RWPE2 (cell line): ENCODE data around the gene CDHR3.

Experiments used
- ATAC-seq: fragments of 200-7000 bp; cut with Tn5 transposase; 3 replicates; pipeline ENCODE4 v1.9.1; 2021; ENCODE audit warnings: low read depth
- DNase-seq: peaks from one replicate; pipeline ENCODE4 v3.0.0-alpha.2; 2020; ENCODE audit warnings: low spot score
- H3K27ac ChIP-seq: fragments of 450-650 bp; 2 replicates; pipeline ENCODE4 v1.5.1; 2017; ENCODE audit warnings: mild to moderate bottlenecking; ENCODE audit not compliant: poor library complexity, severe bottlenecking
- H3K27me3 ChIP-seq: fragments of 250-450 bp; sonication (Bioruptor Pico); 2 replicates; pipeline ENCODE4 v1.5.1; 2021; ENCODE audit warnings: mild to moderate bottlenecking, moderate library complexity; ENCODE audit not compliant: insufficient read depth, poor library complexity, severe bottlenecking
- H3K36me3 ChIP-seq: fragments of 250-450 bp; sonication (Bioruptor Pico); 2 replicates; pipeline ENCODE4 v1.5.1; 2020; ENCODE audit warnings: low read depth, mild to moderate bottlenecking, moderate library complexity
- H3K4me1 ChIP-seq: fragments of 250-450 bp; sonication (Bioruptor Pico); 2 replicates; pipeline ENCODE4 v1.5.1; 2021; ENCODE audit warnings: mild to moderate bottlenecking, moderate library complexity; ENCODE audit not compliant: insufficient read depth, poor library complexity, severe bottlenecking
- H3K4me3 ChIP-seq: fragments of 250-450 bp; sonication (Bioruptor Pico); 2 replicates; pipeline ENCODE4 v1.5.1; 2021; ENCODE audit warnings: mild to moderate bottlenecking, moderate library complexity; ENCODE audit not compliant: severe bottlenecking
- H3K9me3 ChIP-seq: fragments of 250-450 bp; sonication (Bioruptor Pico); 2 replicates; pipeline ENCODE4 v1.5.1; 2021; ENCODE audit warnings: mild to moderate bottlenecking, moderate library complexity; ENCODE audit not compliant: severe bottlenecking
- TF ChIP-seq, protein P1 (sequence below): fragments of 450-650 bp; IDR thresholded peaks from one replicate; pipeline ENCODE4 v1.5.1; 2017; ENCODE audit warnings: mild to moderate bottlenecking, moderate library complexity; ENCODE audit not compliant: poor library complexity, severe bottlenecking

CDHR3 gene

DNA sequence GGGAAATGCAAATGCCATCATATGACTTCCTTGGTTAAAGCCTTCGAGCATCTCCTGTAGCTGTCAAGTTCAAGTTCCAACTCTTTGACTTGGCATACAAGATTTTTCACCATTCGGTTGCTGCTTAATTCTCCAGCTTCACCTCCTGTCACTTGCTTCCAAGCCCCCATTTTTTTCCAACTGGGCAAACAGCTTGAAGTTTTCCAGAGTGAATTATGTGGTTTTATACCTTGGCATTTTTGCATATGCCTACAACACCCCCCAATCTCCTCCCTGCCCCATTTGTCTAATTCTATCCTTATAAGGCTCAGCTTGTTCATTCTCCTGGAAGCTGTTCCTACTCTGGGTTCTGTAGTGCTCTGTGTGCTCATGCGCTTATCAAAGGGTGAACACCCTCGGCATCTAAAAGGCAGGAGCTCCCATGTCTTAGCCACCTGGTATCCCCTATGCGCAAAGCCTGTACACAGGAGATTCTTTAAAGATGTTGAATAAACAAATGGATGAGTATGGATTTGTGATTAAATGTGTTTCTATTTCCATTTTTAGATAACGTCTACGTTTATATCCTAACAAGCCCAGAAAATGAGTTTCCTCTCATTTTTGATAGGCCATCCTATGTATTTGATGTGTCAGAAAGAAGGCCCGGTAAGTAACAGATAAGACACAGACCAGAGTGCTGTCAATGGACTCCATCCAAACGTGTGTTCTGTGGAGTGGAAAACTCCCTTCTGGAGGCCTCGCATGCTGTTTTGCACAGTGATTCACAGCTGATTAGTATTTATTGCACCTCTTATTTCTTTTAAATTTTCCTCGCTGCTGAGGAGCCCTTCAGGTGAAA, 52.5 kb downstream of the CDHR3 start:
- ATAC-seq: no peak
- Histone ChIP-seq H3K4me3 (no peak overlapping the region), H3K27me3 (no peaks in the 10 kb centered on the region), H3K27ac (no peak overlapping the region), H3K9me3 (no peaks in the 10 kb centered on the region), H3K4me1 (no peaks in the 10 kb centered on the region), H3K36me3 (no peaks in the 10 kb centered on the region)
- TF ChIP-seq, protein P1, sequence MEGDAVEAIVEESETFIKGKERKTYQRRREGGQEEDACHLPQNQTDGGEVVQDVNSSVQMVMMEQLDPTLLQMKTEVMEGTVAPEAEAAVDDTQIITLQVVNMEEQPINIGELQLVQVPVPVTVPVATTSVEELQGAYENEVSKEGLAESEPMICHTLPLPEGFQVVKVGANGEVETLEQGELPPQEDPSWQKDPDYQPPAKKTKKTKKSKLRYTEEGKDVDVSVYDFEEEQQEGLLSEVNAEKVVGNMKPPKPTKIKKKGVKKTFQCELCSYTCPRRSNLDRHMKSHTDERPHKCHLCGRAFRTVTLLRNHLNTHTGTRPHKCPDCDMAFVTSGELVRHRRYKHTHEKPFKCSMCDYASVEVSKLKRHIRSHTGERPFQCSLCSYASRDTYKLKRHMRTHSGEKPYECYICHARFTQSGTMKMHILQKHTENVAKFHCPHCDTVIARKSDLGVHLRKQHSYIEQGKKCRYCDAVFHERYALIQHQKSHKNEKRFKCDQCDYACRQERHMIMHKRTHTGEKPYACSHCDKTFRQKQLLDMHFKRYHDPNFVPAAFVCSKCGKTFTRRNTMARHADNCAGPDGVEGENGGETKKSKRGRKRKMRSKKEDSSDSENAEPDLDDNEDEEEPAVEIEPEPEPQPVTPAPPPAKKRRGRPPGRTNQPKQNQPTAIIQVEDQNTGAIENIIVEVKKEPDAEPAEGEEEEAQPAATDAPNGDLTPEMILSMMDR: no peak
- DNase-seq: no peak

DNA sequence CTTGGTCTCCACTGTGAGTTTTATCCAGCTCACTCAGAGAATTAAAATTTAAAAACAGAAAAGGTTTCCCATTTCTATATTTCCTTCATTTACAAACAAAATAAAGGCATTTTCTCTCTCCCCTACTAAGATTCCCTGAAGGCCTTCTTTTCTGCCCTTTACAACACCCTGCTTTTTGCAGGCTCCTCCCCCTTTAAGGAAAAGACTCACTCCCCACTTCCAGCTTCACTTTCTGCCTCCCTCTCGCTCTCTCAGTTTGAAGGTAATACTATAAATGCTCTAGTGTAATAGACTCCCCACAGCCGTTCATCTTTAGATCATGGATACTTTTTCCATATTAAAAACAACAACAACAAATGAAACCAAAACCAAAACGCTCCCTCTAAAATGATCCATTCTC, 53.3 kb downstream of the CDHR3 start:
- TF ChIP-seq, protein P1: no peak
- DNase-seq (no peak), ATAC-seq (no peak)

DNA sequence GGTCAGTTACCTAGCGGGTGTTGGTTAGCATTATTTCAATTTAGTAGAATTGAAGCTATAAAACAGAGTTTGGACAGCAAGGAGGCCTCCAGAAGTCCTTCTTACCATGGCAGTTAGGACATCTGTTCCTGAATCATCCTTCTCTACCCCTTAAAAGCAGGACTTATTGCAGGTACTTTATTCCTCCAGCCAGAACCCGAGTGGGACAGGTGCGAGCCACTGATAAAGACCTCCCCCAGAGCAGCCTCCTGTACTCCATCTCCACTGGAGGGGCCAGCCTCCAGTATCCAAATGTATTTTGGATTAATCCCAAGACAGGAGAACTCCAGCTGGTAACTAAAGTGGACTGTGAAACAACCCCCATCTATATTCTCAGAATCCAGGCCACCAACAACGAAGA, 54.6 kb downstream of the CDHR3 start:
- ATAC-seq (no peak), DNase-seq (no peak)
- TF ChIP-seq, protein P1: no peak
- no peak overlapping the region for H3K4me3 ChIP-seq
- no peaks in the 10 kb centered on the region for H3K36me3 ChIP-seq
- H3K9me3 ChIP-seq: no peaks in the 10 kb centered on the region
- no peak overlapping the region for H3K27ac ChIP-seq
- H3K4me1 ChIP-seq: no peaks in the 10 kb centered on the region
- no peaks in the 10 kb centered on the region for H3K27me3 ChIP-seq

More for the DNA sequence above, 53.3 kb downstream of the CDHR3 start:
- H3K4me1 ChIP-seq: no peaks in the 10 kb centered on the region
- no peaks in the 10 kb centered on the region for H3K27me3 ChIP-seq
- H3K9me3 ChIP-seq: no peaks in the 10 kb centered on the region
- H3K36me3 ChIP-seq: no peaks in the 10 kb centered on the region
- H3K27ac ChIP-seq: no peak overlapping the region
- no peak overlapping the region for H3K4me3 ChIP-seq

- Histone ChIP-seq H3K4me3 (no peak overlapping the region), H3K27ac (no peak overlapping the region), H3K36me3 (no peaks in the 10 kb centered on the region), H3K4me1 (no peaks in the 10 kb centered on the region), H3K27me3 (no peaks in the 10 kb centered on the region), H3K9me3 (no peaks in the 10 kb centered on the region)
- no peak for DNase-seq
- no peak for ATAC-seq
- TF ChIP-seq, protein P1: no peak
These were observed 55.8 kb downstream of the CDHR3 start for GRCh38 chr7:106018566-106019469.

- ATAC-seq: no peak
- TF ChIP-seq, protein P1: no peak
- no peak overlapping the region for H3K4me3 ChIP-seq
- no peaks in the 10 kb centered on the region for H3K36me3 ChIP-seq
- no peak for DNase-seq
- no peak overlapping the region for H3K27ac ChIP-seq
- H3K27me3 ChIP-seq: no peaks in the 10 kb centered on the region
- H3K4me1 ChIP-seq: no peaks in the 10 kb centered on the region
- H3K9me3 ChIP-seq: no peaks in the 10 kb centered on the region
These were observed 56.4 kb downstream of the CDHR3 start for GRCh38 chr7:106019470-106019820.
